ENCODE data around the gene ARRB1.
A peak's percentile ranks its signal among the peaks of the same experiment; 100 is the strongest.

ARRB1 gene

GRCh38 chr11:75244052-75244814, 107.2 kb downstream of the ARRB1 start:
- no peak for DNase-seq

DNA sequence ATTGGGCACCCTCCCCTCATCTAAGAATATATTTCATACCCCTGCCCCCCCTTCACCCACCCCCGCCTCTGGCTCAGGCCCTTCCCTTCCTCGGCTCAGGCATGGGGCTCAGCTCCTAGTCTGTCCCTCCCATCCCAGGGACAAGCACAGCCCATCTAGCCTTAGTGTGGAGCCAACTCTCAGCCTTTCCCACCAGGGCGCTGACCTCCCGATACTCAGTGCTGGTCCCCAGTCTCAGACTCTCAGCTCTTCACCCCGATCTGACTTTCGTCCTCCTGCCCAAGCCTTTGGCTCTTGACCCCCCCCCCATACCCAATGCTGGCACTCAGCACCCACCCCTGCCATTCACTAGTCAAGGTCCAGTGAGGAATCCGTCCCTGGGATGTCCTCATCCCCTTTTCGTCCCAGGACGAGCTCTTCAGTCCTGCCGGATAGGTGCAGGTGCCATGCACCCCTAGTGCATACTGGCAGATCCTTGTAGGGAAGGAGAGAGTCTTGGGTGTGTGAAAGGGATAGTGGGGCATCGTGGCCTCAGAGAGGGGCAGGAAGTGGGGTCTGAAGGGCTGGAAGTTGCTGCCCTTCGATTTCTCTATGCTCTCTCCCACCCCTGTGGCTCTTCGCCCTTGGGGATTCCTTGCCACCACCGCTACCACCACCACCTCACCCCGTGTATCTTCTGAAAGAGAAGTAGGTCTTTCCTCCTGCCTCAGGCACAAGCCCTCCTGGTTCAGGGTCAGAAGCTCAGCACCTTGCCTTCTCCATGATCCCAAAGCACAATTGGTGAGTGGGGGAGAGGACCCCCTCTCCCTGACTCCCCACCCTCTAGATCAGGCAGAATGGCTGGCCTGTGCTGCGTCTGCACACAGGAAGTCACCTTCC, 108.5 kb downstream of the ARRB1 start:
- DNase-seq: no peak

DNA sequence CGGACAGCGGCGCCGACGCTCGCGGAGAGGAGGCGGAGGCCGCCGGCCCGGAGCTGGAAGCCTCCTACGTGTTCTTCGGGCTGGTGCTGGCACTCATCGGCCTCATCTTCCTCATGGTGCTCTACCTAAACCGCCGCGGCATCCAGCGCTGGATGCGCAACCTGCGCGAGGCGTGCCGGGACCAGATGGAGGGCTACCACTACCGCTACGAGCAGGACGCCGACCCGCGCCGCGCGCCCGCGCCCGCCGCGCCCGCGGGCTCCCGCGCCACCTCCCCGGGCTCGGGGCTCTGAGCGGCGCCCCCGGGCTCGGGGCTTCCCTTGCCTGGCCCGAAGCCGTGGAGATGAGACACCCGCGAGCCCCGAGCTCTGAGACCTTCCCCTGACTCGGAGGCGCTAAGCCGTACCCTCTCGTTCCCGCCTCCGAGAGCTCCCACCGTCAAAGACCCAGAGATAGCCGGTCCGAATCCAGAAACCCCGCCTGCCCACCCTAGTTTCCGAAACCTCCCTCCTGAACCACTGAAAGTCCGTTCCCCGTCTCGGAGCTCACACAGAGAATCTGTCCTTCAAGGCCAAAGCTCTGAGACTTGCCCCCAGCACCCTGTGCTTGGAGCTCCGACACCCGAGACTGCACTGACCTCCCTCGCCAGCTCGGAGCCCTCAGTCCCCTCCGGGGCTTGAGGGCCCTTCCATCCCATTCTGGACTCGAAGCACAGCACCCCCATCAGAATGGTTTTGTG, 109.4 kb downstream of the ARRB1 start:
- no peak for DNase-seq

DNA sequence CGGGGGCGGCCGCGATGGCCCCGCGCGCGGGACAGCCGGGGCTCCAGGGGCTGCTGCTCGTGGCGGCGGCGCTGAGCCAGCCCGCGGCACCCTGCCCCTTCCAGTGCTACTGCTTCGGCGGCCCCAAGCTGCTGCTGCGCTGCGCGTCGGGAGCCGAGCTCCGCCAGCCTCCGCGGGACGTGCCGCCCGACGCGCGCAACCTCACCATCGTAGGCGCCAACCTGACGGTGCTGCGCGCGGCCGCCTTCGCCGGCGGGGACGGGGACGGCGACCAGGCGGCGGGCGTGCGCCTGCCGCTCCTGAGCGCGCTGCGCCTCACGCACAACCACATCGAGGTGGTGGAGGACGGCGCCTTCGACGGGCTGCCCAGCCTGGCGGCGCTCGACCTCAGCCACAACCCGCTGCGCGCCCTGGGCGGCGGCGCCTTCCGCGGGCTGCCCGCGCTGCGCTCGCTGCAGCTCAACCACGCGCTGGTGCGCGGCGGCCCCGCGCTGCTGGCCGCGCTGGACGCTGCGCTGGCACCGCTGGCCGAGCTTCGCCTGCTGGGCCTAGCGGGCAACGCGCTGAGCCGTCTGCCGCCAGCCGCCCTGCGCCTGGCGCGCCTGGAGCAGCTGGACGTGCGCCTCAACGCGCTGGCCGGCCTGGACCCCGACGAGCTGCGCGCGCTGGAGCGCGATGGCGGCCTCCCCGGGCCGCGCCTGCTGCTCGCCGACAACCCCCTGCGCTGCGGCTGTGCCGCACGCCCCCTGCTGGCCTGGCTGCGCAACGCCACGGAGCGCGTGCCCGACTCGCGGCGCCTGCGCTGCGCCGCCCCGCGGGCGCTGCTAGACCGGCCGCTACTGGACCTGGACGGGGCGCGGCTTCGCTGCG, 110.2 kb downstream of the ARRB1 start:
- peak; percentile 88 for DNase-seq

DNA sequence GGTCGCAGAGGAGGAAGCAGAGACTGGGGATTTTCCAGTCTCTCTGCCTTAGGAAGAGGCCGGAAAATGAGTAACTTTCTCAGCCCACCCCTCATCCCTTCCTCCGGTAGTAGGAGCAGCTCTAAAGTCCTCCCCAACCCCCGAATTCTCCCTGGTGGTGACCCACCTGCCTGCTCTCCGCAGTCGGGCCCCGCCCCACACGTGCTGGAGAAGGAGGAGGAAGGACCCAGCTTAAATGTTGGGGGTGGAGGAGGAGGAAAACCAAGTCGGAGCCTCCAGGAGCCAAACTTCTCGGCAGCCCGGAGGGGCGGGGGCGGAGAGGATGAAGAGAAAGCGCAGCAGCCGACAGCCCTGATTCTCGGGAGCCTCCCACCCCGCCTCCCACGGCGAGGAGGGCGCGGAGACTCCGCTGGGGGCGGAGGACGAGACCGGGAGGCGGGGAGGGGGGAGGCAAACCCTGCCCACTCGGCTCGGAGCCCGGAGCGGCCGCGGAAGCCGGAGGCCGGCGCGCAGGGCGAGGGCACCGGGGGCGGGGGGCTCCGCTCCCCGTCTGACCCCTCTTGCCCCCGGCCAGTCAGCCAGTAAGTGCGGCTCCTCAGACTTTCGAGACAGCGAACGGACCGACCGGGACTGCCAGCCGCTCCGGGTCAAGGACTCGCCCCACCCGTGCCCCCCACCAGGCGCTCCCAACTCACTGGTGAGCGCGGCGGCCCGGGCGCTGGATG, 111.0 kb downstream of the ARRB1 start, which contains the start of gene TPBGL:
TSS of gene TPBGL (plus strand) at position 464 of the 725 bp plus-strand sequence. CDS start 276 bp downstream, outside the sequence.
- DNase-seq: peak; percentile 33

DNA sequence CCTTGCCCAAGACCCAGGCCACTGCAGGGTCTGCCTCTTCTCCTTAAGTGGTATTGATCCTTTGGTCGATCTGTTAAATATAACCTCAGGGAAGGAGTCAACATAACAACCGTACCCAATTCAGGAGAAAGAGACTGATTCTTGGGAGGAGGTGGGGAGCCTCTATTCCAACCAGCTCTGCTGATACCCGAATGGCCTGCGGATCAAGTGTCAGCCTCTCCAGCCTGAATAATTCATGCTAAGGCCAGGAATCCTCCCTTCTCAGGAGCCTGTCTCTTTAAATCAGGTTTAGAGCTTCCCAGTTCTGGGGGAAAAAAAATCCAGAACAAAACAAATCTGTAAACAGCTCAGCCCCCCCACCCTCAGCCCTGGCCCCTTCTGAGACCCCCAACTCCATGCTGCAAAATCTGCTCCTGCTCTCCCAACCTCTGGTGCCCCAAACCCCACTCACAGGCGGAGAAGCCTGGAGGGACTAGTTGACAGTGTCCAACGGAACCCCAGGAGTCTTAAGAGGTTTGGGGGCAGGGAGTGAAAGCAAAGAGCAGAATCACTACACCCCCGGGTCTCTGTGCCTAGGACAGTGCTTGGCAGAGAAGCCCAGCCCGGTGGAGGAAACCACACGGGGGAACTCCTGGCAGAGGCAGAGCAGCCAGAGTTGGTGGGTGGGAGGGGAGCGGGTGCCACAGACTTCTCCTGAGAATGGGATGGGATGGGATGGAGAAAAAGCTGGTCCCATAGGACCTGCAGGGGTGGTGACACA, 111.8 kb downstream of the ARRB1 start:
- DNase-seq: no peak

DNA sequence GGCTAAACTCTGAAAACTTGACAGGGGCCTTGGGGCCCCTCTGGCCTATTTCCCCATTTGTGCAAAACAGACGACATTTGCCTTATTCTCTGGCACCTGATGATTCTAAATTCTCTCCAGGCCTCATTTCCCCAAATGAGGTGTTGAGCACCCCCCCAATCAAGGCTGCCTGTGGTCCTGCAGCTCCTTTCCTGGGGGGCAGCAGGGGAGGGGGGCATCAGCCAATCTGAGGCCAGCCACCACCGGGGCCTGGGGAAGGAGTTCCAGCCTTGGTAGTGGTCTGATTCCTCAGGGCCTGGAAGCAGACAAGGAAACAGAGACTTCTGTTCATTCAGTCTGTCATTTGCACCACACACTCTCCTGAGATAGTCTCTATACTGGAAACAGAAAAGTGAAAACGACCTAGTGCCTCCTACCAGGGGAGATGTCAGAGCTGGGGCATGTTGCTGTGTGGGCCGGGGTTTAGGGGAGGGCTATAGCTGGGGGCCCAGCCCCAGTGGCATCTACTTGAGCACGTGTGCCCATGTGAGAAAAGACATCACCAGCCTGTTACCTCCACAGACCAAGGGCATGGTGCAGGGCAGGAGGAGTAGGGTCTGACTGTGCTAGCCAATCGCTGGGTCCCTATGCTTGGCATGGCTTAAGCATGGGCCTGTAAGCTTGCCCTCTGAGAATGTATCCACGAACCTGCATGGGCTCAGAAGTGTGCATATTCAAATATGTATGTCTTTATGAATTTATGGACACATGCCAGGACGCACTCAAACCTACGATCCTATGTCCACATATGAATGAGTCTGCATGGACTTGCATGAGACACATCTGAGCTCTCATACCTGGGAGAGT, 112.6 kb downstream of the ARRB1 start:
- DNase-seq: no peak

GRCh38 chr11:75237050-75237449, 114.4 kb downstream of the ARRB1 start:
- no peak for DNase-seq

DNA sequence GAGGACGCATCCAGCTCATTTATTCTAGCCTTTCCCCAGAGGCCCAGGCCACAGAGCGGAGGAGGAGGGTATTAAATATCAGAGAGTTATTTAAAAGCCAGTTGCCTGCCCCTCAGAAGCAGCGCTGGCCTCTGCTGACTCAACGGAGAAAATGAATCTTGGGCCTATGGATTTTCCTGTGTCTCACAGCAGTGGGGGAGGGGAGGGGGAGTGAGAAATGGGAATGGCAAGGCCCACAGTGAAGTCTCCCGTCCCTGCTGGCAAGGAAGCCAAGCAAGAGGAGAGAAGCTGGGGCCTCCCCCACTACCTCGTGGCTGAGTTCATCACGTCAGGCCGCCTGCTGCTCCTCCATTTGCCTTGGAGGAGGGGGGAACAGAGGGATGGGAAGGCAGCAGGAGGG, 115.4 kb downstream of the ARRB1 start:
- DNase-seq: no peak

- DNase-seq: peak; percentile 15
Observed at GRCh38 chr11:75233754-75234172, 117.7 kb downstream of the ARRB1 start.

- no peak for DNase-seq
Observed at GRCh38 chr11:75230621-75231020, 120.8 kb downstream of the ARRB1 start.

DNA sequence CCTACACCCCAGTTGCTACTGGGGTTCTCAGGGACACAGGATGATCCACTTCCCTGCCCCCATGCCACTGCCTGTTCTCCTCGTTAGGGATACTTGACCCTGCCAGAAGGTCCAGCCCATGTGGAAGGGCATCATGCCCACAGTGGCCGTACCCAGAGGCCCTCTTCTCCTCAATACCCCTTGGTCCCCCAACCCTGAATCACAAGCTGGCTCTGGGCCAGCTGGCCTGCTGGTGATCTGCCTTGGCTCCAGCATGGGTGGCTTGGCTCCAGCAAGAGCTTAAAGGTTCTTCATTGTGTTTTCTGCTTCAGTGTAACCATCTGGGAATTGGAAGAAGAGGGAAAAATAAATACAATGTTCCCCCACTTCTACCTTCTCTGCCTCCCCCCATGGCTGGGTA, 122.0 kb downstream of the ARRB1 start:
- no peak for DNase-seq

DNA sequence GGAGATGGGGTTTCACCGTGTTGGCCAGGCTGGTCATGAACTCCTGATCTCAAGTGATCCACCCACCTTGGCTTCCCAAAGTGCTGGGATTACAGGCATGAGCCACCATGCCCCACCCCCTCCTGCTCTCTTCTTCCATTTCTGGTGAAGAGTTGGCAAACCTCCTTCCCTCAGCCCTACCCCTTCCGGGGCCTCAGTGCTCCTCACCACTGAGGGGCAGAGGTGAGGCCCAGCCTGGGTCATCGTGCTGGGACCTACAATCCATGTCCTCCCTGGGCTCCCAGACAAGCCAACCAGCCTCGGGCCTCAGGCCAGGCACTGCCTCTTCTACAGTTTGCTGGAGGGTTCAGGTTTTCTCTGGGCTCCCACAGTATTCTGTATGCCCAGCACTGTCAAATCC, 125.7 kb downstream of the ARRB1 start:
- no peak for DNase-seq

GRCh38 chr11:75223954-75224643, 127.4 kb downstream of the ARRB1 start:
- no peak for DNase-seq

- no peak for DNase-seq
Observed at GRCh38 chr11:75219869-75220268, 131.6 kb downstream of the ARRB1 start.

GRCh38 chr11:75214843-75215242, 136.6 kb downstream of the ARRB1 start:
- DNase-seq: no peak

DNA sequence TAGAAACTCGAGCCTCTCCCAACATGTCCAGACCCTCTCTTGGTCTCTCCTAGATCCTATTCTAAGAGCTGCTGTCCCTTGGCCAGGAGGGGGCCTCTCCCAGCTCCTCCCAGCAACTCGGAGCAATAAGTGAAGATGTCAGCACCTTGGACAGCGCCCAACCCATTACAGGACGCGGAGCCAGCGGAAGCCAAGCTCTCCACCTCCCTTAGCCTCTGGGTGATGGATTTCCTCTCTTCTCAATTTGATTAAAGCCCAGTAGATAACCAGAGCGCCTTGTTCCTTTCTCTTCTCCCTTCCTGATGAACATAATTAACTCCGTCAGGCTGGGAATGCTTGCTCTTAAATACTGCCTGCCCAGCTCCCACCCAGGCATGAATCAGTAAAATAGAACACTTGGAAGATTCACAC, 137.0 kb downstream of the ARRB1 start:
- DNase-seq: peak; percentile 88

All from activated CD4-positive, alpha-beta T cell treated with anti-CD3 and anti-CD28 coated beads for 48 hours (primary cell).